NT2/D1 (cell line): Measurements from ENCODE around the gene ANXA7.

ENCODE experiments used
- SUZ12 ChIP-seq: IDR thresholded peaks from 2 replicates; pipeline ENCODE4 v1.6.1; 2011; ENCODE audit not compliant: insufficient read length, insufficient read depth; ENCODE audit errors: extremely low read depth
- YY1 ChIP-seq: IDR thresholded peaks from 2 replicates; pipeline ENCODE4 v1.6.1; 2011; ENCODE audit not compliant: insufficient read length, insufficient read depth
- ZNF274 ChIP-seq: IDR thresholded peaks from 2 replicates; pipeline ENCODE4 v1.6.1; 2011; ENCODE audit warnings: mild to moderate bottlenecking, low read depth, low read length

DNA sequence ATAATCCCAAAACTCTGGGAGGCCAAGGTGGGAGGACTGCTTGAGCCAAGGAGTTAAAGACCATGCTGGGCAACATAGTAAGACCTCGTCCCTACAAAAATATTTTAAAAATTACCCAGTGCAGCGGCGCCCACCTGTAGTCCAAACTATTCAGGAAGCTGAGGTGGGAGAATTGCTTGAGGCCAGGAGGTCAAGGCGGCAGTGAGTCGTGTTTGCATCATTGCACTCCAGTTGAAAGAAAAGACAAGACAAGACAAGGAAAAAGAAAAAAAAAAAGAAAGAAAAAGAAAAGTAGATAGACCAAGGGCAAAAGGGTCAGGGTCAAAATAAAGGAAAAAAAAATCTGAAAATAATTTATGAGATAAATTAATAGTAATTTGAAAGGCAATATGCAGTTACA is 5.8 kb downstream of the ANXA7 start:
- no peak for TF ChIP-seq SUZ12
- no peak for TF ChIP-seq YY1
- TF ChIP-seq ZNF274: no peak
